HepG2 (cell line): Measurements from ENCODE around the gene NT5DC2. TPM values are rescaled to one million over a fixed set of nuclear protein-coding genes. Genes with fewer than 3 reads are reported as not detected.
A peak's percentile ranks its signal among the peaks of the same experiment; 100 is the strongest.

Experiments used
- BCLAF1 ChIP-seq: fragments of 450-650 bp; IDR thresholded peaks from 2 replicates; pipeline ENCODE4 v1.6.1; 2017; ENCODE audit warnings: mild to moderate bottlenecking
- CSRNP2 ChIP-seq: sonication (generic); formaldehyde crosslinking; conservative IDR thresholded peaks from 2 replicates; pipeline ENCODE4 v1.8.0; 2022; ENCODE audit warnings: low read depth, missing genetic modification reagents
- HNF4A ChIP-seq: sonication (generic); formaldehyde crosslinking; IDR thresholded peaks from 2 replicates; pipeline ENCODE4 v1.4.0; 2020; ENCODE audit warnings: missing genetic modification reagents
- IRX3 ChIP-seq: sonication (generic); formaldehyde crosslinking; IDR thresholded peaks from 2 replicates; pipeline ENCODE4 v1.8.1; 2023; ENCODE audit warnings: mild to moderate bottlenecking, low read depth, missing genetic modification reagents, borderline replicate concordance
- JDP2 ChIP-seq: sonication (generic); formaldehyde crosslinking; IDR thresholded peaks from 2 replicates; pipeline ENCODE4 v1.8.1; 2022; ENCODE audit warnings: missing genetic modification reagents, borderline replicate concordance
- KLF9 ChIP-seq: IDR thresholded peaks from 2 replicates; pipeline ENCODE4 v1.6.1; 2016; ENCODE audit warnings: low read depth
- MLLT10 ChIP-seq: sonication (generic); formaldehyde crosslinking; IDR thresholded peaks from 2 replicates; pipeline ENCODE4 v1.4.0; 2020; ENCODE audit warnings: missing genetic modification reagents
- MXI1 ChIP-seq: IDR thresholded peaks from 3 replicates; pipeline ENCODE4 v1.6.1; 2012; ENCODE audit warnings: low read depth, low read length, inconsistent platforms, borderline replicate concordance
- RBAK ChIP-seq: sonication (generic); formaldehyde crosslinking; IDR thresholded peaks from 2 replicates; pipeline ENCODE4 v1.5.1; 2020; ENCODE audit warnings: mild to moderate bottlenecking, missing genetic modification reagents
- RFXAP ChIP-seq: sonication (generic); formaldehyde crosslinking; IDR thresholded peaks from 2 replicates; pipeline ENCODE4 v1.4.0; 2020; ENCODE audit warnings: missing genetic modification reagents, borderline replicate concordance
- TCF7 ChIP-seq: sonication (generic); IDR thresholded peaks from 2 replicates; pipeline ENCODE4 v1.6.1; 2016; ENCODE audit warnings: antibody characterized with exemption, low read depth
- TP53 ChIP-seq: sonication (generic); formaldehyde crosslinking; conservative IDR thresholded peaks from 2 replicates; pipeline ENCODE4 v1.4.0; 2020; ENCODE audit warnings: missing genetic modification reagents
- ZNF138 ChIP-seq: sonication (generic); formaldehyde crosslinking; IDR thresholded peaks from 2 replicates; pipeline ENCODE4 v1.5.0; 2020; ENCODE audit warnings: mild to moderate bottlenecking, low read depth, missing genetic modification reagents
- ZNF335 ChIP-seq: sonication (generic); formaldehyde crosslinking; IDR thresholded peaks from 2 replicates; pipeline ENCODE4 v1.4.0; 2020; ENCODE audit warnings: missing genetic modification reagents
- ZNF746 ChIP-seq: sonication (generic); formaldehyde crosslinking; IDR thresholded peaks from 2 replicates; pipeline ENCODE4 v1.8.0; 2022; ENCODE audit warnings: mild to moderate bottlenecking, missing genetic modification reagents
- ZNF782 ChIP-seq: sonication (generic); formaldehyde crosslinking; IDR thresholded peaks from 2 replicates; pipeline ENCODE4 v1.4.0; 2020; ENCODE audit warnings: missing genetic modification reagents, mild to moderate bottlenecking, borderline replicate concordance
- polyA plus RNA-seq, 8 experiments: library from polyadenylated mRNA; depleted of rRNA in 3 of 8; stranded (reverse) in 7 of 8; unstranded in 1 of 8; fragments of >200 nt; fragmentation: Illumina TruSeq in 4 of 8; extraction: Trizol in 4 of 8; gene quantifications; 2 replicates each; pipeline versions ENCODE4 v1.2.1 to v1.2.3, GENCODE V29; 2011 to 2016; ENCODE audit warnings: low read depth in 4 of 8, missing spikeins in 1 of 8, mixed read lengths in 1 of 8; ENCODE audit not compliant: insufficient read depth in 1 of 8
- total RNA-seq, 5 experiments: library from RNA; depleted of rRNA; stranded (reverse); fragments of >200 nt; fragmentation: Illumina TruSeq; extraction: Trizol; gene quantifications; 2 replicates each; pipeline ENCODE4 v1.2.3, GENCODE V29; 2016; ENCODE audit warnings: low read depth in 1 of 5
- TF ChIP-seq, protein P1 (sequence below): sonication (generic); formaldehyde crosslinking; IDR thresholded peaks from 2 replicates; pipeline ENCODE4 v1.5.0; 2020; ENCODE audit warnings: missing genetic modification reagents
- TF ChIP-seq, protein P2 (sequence below): sonication (generic); formaldehyde crosslinking; IDR thresholded peaks from 2 replicates; pipeline ENCODE4 v1.4.0; 2020; ENCODE audit warnings: missing genetic modification reagents, borderline replicate concordance
- TF ChIP-seq, protein P3 (sequence below): sonication (generic); formaldehyde crosslinking; IDR thresholded peaks from 2 replicates; pipeline ENCODE4 v1.9.0; 2022; ENCODE audit warnings: missing genetic modification reagents, mild to moderate bottlenecking, borderline replicate concordance

Gene NT5DC2
- total and polyA plus RNA-seq, 2 of the 13 experiments (the other 11 are each of a cell fraction or from before 2014, with no cell fraction given): 131 to 240 TPM

DNA sequence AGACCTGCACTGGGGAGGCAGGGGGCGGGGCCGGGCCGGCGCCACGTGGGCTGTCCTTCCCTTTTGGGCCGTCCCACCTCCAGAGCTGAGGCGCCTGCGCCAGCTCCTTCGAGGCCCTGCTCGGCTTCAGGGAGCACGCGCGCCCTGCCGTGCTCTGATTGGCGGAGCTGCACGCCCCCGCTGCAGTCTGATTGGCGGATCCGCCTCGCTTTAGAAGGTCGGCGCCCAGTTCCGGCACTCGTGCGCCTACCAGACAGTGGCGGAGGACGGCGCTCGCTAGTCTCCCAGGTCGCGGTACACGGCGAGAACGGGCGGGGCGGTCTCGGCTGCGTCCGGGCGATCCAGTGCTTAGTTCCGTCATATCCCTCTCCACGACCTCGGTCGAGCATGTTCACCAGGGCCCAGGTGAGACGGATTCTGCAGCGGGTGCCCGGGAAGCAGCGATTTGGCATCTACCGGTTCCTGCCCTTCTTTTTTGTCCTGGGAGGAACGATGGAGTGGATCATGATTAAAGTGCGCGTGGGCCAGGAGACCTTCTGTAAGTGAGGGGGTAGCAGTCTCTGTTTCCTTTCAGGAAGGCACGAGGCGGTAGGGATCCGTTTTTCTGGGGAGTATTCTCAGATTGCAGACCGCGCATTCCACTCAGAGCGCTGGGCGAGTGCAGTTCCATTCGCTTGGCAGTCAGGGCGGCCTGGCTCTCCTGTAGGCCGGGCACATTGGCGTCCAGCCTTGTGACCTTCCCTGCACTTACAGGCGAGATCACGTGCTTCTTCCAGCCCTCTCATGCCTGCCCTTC, 2.9 kb upstream of the NT5DC2 start, which contains the start of gene UQCC5 (continued):
- no peak for TF ChIP-seq CSRNP2 (CRISPR knock-in tag)
- TF ChIP-seq TP53 (CRISPR knock-in tag): peak; percentile 71; the same call in 1 of the 2 replicates
- no peak for TF ChIP-seq BCLAF1
- no peak for TF ChIP-seq KLF9
- TF ChIP-seq TCF7: no peak
- TF ChIP-seq IRX3: peak; percentile 29; the same call in 1 of the 2 replicates
- TF ChIP-seq HNF4A (CRISPR knock-in tag): no peak
- TF ChIP-seq, protein P1, sequence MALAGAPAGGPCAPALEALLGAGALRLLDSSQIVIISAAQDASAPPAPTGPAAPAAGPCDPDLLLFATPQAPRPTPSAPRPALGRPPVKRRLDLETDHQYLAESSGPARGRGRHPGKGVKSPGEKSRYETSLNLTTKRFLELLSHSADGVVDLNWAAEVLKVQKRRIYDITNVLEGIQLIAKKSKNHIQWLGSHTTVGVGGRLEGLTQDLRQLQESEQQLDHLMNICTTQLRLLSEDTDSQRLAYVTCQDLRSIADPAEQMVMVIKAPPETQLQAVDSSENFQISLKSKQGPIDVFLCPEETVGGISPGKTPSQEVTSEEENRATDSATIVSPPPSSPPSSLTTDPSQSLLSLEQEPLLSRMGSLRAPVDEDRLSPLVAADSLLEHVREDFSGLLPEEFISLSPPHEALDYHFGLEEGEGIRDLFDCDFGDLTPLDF (CRISPR knock-in tag): no peak; the same call in 1 of the 2 replicates
- TF ChIP-seq, protein P2, sequence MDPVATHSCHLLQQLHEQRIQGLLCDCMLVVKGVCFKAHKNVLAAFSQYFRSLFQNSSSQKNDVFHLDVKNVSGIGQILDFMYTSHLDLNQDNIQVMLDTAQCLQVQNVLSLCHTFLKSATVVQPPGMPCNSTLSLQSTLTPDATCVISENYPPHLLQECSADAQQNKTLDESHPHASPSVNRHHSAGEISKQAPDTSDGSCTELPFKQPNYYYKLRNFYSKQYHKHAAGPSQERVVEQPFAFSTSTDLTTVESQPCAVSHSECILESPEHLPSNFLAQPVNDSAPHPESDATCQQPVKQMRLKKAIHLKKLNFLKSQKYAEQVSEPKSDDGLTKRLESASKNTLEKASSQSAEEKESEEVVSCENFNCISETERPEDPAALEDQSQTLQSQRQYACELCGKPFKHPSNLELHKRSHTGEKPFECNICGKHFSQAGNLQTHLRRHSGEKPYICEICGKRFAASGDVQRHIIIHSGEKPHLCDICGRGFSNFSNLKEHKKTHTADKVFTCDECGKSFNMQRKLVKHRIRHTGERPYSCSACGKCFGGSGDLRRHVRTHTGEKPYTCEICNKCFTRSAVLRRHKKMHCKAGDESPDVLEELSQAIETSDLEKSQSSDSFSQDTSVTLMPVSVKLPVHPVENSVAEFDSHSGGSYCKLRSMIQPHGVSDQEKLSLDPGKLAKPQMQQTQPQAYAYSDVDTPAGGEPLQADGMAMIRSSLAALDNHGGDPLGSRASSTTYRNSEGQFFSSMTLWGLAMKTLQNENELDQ (CRISPR knock-in tag): no peak
- peak; percentile 91; the same call in 1 of the 2 replicates for TF ChIP-seq RFXAP
- TF ChIP-seq ZNF138 (CRISPR knock-in tag): peak; percentile 90; the same call in 1 of the 2 replicates
- TF ChIP-seq RBAK: no peak
- TF ChIP-seq ZNF782 (CRISPR knock-in tag): peak; percentile 55; the same call in 1 of the 2 replicates
- TF ChIP-seq MXI1: peak; percentile 97; the same call in 1 of the 3 replicates
- TF ChIP-seq ZNF746 (CRISPR knock-in tag): peak; percentile 23; the same call in 1 of the 2 replicates
- no peak for TF ChIP-seq MLLT10 (CRISPR knock-in tag)
- no peak; the same call in 1 of the 2 replicates for TF ChIP-seq JDP2 (CRISPR knock-in tag)
- peak; percentile 50; the same call in 1 of the 2 replicates for TF ChIP-seq ZNF335
- TF ChIP-seq, protein P3, sequence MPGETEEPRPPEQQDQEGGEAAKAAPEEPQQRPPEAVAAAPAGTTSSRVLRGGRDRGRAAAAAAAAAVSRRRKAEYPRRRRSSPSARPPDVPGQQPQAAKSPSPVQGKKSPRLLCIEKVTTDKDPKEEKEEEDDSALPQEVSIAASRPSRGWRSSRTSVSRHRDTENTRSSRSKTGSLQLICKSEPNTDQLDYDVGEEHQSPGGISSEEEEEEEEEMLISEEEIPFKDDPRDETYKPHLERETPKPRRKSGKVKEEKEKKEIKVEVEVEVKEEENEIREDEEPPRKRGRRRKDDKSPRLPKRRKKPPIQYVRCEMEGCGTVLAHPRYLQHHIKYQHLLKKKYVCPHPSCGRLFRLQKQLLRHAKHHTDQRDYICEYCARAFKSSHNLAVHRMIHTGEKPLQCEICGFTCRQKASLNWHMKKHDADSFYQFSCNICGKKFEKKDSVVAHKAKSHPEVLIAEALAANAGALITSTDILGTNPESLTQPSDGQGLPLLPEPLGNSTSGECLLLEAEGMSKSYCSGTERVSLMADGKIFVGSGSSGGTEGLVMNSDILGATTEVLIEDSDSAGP (CRISPR knock-in tag): peak; percentile 84
